Heart left ventricle (tissue), 16 donors: ENCODE data around the gene ERBB2. TPM values are rescaled to one million over a fixed set of nuclear protein-coding genes. Genes with fewer than 3 reads are reported as not detected.

ENCODE experiments used
- ATAC-seq, 4 donors: fragments of 200-7000 bp; cut with Tn5 transposase; one replicate each; pipeline ENCODE4 v1.9.1; 2020 to 2022; ENCODE audit warnings: moderate library complexity in 4 of 4, mild to moderate bottlenecking in 3 of 4, moderate number of reproducible peaks in 1 of 4
- DNase-seq, 5 donors: peaks; one replicate each; pipeline ENCODE4 v3.0.0-alpha.2; 2020
- H3K27ac ChIP-seq, 12 donors: fragments of 200-600 bp; sonication (generic) in 4 of 12; one replicate each; pipeline versions ENCODE4 v1.5.0 to v1.8.0; 2016 to 2022; ENCODE audit warnings: mild to moderate bottlenecking in 2 of 12
- H3K27me3 ChIP-seq, 9 donors: fragments of 200-600 bp; sonication (generic) in 2 of 9; one replicate each; pipeline versions ENCODE4 v1.5.1 to v1.8.0; 2016 to 2022; ENCODE audit warnings: mild to moderate bottlenecking in 3 of 9
- H3K36me3 ChIP-seq, 9 donors: fragments of 200-600 bp; sonication (generic) in 2 of 9; one replicate each; pipeline versions ENCODE4 v1.5.0 to v1.8.0; 2018 to 2022; ENCODE audit warnings: mild to moderate bottlenecking in 2 of 9
- H3K4me1 ChIP-seq, 12 donors: fragments of 200-600 bp; sonication (generic) in 4 of 12; one replicate each; pipeline versions ENCODE4 v1.5.0 to v1.8.0; 2016 to 2022; ENCODE audit warnings: mild to moderate bottlenecking in 3 of 12
- H3K4me3 ChIP-seq, 12 donors: fragments of 200-600 bp; sonication (generic) in 4 of 12; one replicate each; pipeline versions ENCODE4 v1.5.0 to v1.8.0; 2017 to 2022; ENCODE audit warnings: mild to moderate bottlenecking in 9 of 12, moderate library complexity in 4 of 12
- H3K9me3 ChIP-seq, 12 donors: fragments of 200-600 bp; sonication (generic) in 4 of 12; one replicate each; pipeline versions ENCODE4 v1.5.0 to v1.8.0; 2016 to 2022; ENCODE audit warnings: mild to moderate bottlenecking in 1 of 12
- POLR2A ChIP-seq, 2 donors: fragments of 450-650 bp; IDR thresholded peaks; one replicate each; pipeline ENCODE4 v1.6.1; 2017; ENCODE audit warnings: antibody characterized with exemption in 2 of 2, mild to moderate bottlenecking in 2 of 2, moderate library complexity in 2 of 2
- WGBS, 4 donors: extraction: QIAGEN DNeasy Blood & Tissue Kit in 2 of 4; methylation state at CpG; one replicate each; pipeline versions ENCODE4 v1.1.5 to v1.1.7; 2013 to 2018; 5-methylcytosine and 5-hydroxymethylcytosine counted together
- intact Hi-C, 10 donors: fragments of 100-400 bp; cut with DNase I; formaldehyde crosslinking; loops; one replicate each; pipeline versions ENCODE4 v1.11.1 to v1.14.2; 2022
- polyA plus RNA-seq, 2 donors: library from polyadenylated mRNA; stranded (reverse); fragments of 200-250 nt; gene quantifications; one replicate each; pipeline ENCODE4 v1.2.3, GENCODE V29; 2013
- total RNA-seq, 9 donors: library from RNA; depleted of rRNA in 2 of 9; stranded (reverse); fragments of >200 nt in 2 of 9; fragmentation: NEBNext Ultra II Directional in 3 of 9; extraction: Animal tissue kit (Norgen Biotek cat#: 25700) in 3 of 9; gene quantifications; one replicate each; pipeline versions ENCODE4 v1.1.0 to v1.2.4, GENCODE V29; 2016 to 2023
- TF ChIP-seq, protein P1 (sequence below), 12 donors: fragments of 200-600 bp; sonication (generic) in 4 of 12; IDR thresholded peaks; one replicate each; pipeline versions ENCODE4 v1.5.0 to v1.8.0; 2018 to 2022; ENCODE audit warnings: antibody characterized with exemption in 12 of 12, mild to moderate bottlenecking in 5 of 12
- donor health status: ischemic (EF 13 %, LVEDD 7.1; RV severe dilation, severe dysfunction).
- donor health status: healthy with polysubstance abuse.
- donor health status: DM: no; HTN: yes; CAD: no.
- donor health status: DM: no; HTN: no; CAD: no.
- donor health status: ischemic (EF 25% LVEDD 6.9; RV normal size, moderate dysfunction).
- donor health status: ischemic (EF 25% LVEDD 5.7; RV mildly dilated, moderate dysfunction).
- donor health status: healthy.
- donor health status: DM: yes; HTN: yes; CAD: no.
- donor health status: ischemic (EF 35%, LVEDD 5.7; RV mildly dilated, moderate dysfunction).
- donor health status: nonischemic (EF 11% LVEDD 7.7; RV severe dilation, severe dysfunction).
- donor health status: DM: yes; HTN: yes; CAD: no.
- donor health status: PGD.
- donor health status: ischemic (EF 29% LVEDD 5.4; RV normal size, mild dysfunction).
- donor health status: nonischemic (EF 23%, LVEDD 6.1; RV moderate dilation, normal function).

The ERBB2 gene
- total and polyA plus RNA-seq, 11 donors, result 29.7 to 95.1 (median 77.4) TPM

DNA sequence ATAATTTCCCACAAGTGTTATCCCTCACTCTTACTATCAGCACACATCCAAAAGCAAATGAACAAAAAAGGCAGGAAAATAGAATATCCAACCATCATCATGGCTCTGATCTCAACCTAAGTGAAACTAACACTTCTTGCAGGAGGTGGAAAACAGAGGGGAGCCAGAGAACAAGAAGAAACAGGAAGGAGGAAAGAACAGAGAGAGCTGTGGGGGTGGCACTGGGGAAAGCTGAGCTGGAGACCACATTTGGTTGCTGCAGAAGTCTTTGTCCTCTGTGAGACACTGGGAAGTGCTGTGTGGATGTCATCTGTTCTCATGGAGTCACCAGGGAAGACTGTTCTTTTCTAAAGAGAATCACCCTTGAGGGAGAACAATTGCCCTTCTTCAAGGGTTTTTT is 72.6 kb downstream of the ERBB2 start:
- DNase-seq (no peak), ATAC-seq (no peak)
- Histone ChIP-seq H3K4me3 (no peak overlapping the region), H3K4me1 (peaks cover 0 to 15% (median 0%) of the 10 kb centered on the region in 12 donors), H3K9me3 (no peaks in the 10 kb centered on the region), H3K27me3 (peaks cover 0 to 20% (median 0%) of the 10 kb centered on the region in 9 donors), H3K27ac (peak overlapping the region in 1 of 12 donors; percentile 88), H3K36me3 (no peaks in the 10 kb centered on the region)
- TF ChIP-seq, protein P1, sequence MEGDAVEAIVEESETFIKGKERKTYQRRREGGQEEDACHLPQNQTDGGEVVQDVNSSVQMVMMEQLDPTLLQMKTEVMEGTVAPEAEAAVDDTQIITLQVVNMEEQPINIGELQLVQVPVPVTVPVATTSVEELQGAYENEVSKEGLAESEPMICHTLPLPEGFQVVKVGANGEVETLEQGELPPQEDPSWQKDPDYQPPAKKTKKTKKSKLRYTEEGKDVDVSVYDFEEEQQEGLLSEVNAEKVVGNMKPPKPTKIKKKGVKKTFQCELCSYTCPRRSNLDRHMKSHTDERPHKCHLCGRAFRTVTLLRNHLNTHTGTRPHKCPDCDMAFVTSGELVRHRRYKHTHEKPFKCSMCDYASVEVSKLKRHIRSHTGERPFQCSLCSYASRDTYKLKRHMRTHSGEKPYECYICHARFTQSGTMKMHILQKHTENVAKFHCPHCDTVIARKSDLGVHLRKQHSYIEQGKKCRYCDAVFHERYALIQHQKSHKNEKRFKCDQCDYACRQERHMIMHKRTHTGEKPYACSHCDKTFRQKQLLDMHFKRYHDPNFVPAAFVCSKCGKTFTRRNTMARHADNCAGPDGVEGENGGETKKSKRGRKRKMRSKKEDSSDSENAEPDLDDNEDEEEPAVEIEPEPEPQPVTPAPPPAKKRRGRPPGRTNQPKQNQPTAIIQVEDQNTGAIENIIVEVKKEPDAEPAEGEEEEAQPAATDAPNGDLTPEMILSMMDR (IDR thresholded peaks at IDR 0.05), result no peak
- TF ChIP-seq POLR2A (IDR thresholded peaks at IDR 0.05), result no peak
- intact Hi-C loops, result no loop called here

DNA sequence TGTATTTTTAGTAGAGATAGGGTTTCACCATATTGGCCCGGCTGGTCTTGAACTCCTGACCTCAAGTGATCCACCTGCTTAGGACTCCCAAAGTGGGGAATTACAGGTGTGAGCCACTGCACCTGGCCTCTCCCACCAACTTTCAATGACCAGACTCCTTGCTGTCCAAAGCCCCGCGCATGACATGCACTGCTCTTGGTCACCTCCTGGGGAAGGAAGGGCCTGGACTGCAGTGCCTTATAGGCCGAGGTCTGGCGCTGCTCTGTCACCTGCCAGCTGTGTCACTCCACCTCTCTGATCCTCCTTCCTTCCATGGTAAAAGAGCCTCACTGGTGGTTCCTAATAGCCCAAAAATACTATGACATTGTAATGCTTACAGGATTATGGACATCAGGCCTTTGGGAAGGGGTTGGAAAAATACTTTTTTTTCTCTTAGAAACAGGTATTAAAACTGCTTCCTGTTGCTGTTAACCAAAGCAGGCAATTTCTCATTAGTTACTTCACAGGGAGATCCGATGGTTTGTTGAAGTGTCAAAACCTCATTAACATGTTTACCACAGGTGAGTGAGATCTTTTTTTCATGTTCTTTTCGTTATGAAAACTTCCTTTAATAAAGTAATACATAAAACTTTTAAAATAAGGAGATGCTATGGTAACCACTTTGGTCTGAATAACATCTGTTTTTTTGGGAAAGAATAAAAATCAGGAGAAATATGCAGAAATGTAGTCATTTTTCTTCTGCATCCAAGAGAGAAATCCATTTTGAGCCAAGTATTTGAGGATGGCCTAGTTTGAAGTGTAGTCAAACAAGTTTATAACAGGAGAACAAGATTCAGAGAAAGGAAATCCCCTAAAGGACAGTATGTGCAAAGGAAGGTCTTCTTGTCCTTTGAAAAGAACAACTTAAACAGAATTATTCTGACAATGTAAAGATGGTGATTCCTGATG is 73.4 kb downstream of the ERBB2 start:
- H3K27me3 ChIP-seq, result peaks cover 0 to 25% (median 3%) of the 10 kb centered on the region in 9 donors
- no peak for TF ChIP-seq POLR2A (IDR thresholded peaks at IDR 0.05)
- TF ChIP-seq, protein P1 (IDR thresholded peaks at IDR 0.05), result no peak
- intact Hi-C loops, result no loop called here
- peaks cover 0 to 15% (median 0%) of the 10 kb centered on the region in 12 donors for H3K4me1 ChIP-seq
- H3K36me3 ChIP-seq, result no peaks in the 10 kb centered on the region
- peak overlapping the region in 1 of 12 donors; percentile 27 for H3K4me3 ChIP-seq
- 76 to 85% (median 79%) methylated on average over 7 of the region's 7 CpGs for WGBS, 4 donors
- peak overlapping the region in 1 of 12 donors; percentile 88 for H3K27ac ChIP-seq
- DNase-seq, result no peak
- ATAC-seq, result no peak
- H3K9me3 ChIP-seq, result no peaks in the 10 kb centered on the region

DNA sequence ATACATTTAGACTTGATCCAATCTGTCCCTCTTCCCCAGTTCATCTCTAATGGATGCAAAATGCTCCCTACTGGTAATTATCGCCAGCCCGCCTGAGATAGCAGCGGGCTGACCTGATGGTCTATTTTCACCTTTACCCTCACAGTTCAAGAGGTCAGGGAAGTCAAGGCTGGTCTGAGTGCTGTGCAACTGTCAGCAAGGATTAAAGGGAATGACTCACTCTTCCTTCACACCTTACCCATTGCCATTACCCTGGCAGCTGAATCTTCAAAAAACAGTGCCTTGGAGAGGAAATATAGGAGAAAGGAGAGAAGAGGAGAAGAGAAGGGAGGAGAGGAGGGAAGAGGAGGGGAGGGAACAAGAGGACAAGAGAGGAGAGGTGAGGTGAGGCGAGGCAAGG is 74.2 kb downstream of the ERBB2 start:
- ATAC-seq (no peak), DNase-seq (no peak)
- TF ChIP-seq, protein P1 (IDR thresholded peaks at IDR 0.05), result no peak
- TF ChIP-seq POLR2A (IDR thresholded peaks at IDR 0.05), result no peak
- Histone ChIP-seq H3K27ac (peak overlapping the region in 1 of 12 donors; percentile 88), H3K9me3 (no peaks in the 10 kb centered on the region), H3K36me3 (no peaks in the 10 kb centered on the region), H3K27me3 (peaks cover 0 to 25% (median 3%) of the 10 kb centered on the region in 9 donors), H3K4me3 (peak overlapping the region in 1 of 12 donors; percentile 47), H3K4me1 (peaks cover 0 to 12% (median 0%) of the 10 kb centered on the region in 12 donors)
- intact Hi-C loops, result no loop called here
- 70 to 86% (median 77%) methylated on average over 4 of the region's 4 CpGs for WGBS, 4 donors

DNA sequence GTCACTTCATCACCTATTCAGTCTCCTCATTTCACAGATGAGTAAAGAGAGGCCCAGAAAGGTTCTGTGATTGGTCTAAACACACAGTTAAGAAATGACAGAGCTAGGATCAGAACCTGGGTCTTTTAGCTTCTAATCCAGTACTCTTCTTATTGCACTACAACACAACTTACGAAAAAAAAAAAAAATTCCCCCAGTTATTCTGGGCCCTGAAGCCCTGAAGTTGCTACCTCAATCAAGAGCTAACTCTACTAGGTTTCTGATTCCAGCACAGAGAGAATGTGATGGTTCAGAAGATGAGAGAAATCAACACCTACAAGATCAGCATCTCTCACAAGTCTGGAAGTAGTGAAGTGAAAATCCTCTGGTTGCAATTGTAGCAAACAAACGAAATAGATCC is 75.2 kb downstream of the ERBB2 start:
- H3K4me1 ChIP-seq, result peaks cover 0 to 8% (median 0%) of the 10 kb centered on the region in 12 donors
- no peaks in the 10 kb centered on the region for H3K36me3 ChIP-seq
- ATAC-seq, result no peak
- intact Hi-C loops, result no loop called here
- 78 to 82% (median 80%) methylated on average over 2 of the region's 2 CpGs for WGBS, 4 donors
- H3K27ac ChIP-seq, result peak overlapping the region in 1 of 12 donors; percentile 88
- H3K4me3 ChIP-seq, result peak overlapping the region in 1 of 12 donors; percentile 47
- peaks cover 0 to 29% (median 3%) of the 10 kb centered on the region in 9 donors for H3K27me3 ChIP-seq
- DNase-seq, result no peak
- no peaks in the 10 kb centered on the region for H3K9me3 ChIP-seq
- TF ChIP-seq, protein P1 (IDR thresholded peaks at IDR 0.05), result no peak
- no peak for TF ChIP-seq POLR2A (IDR thresholded peaks at IDR 0.05)
